HL-60 (cell line): ENCODE results near the gene ABHD18.

Source experiments
- CTCF ChIP-seq: IDR thresholded peaks from one replicate; pipeline ENCODE4 v1.5.1; 2011; ENCODE audit warnings: low read length, control low read depth, inconsistent platforms; ENCODE audit not compliant: insufficient read depth
- GABPA ChIP-seq: IDR thresholded peaks from 2 replicates; pipeline ENCODE4 v1.6.1; 2012; ENCODE audit warnings: low read depth
- SPI1 ChIP-seq: IDR thresholded peaks from 2 replicates; pipeline ENCODE4 v1.6.1; 2012; ENCODE audit warnings: low read depth, mild to moderate bottlenecking, borderline replicate concordance

- TF ChIP-seq CTCF (no peak), GABPA (no peak), SPI1 (no peak)
Observed at GRCh38 chr4:128060121-128060698, 95.0 kb downstream of the ABHD18 start.
